Sigmoid colon (tissue), 7 donors: ENCODE results near the gene GREB1L. TPM values are rescaled to one million over a fixed set of nuclear protein-coding genes. Genes with fewer than 3 reads are reported as not detected.
"Not testable (repeated sequence)": the region's sequence is repeated elsewhere in the genome, so short reads cannot be mapped to it uniquely, and the experiment has no call there.

Experiments
- DNase-seq: peaks from one replicate; pipeline ENCODE4 v3.0.0-alpha.2; 2019
- H3K27ac ChIP-seq, 4 donors: fragments of 200-600 bp; sonication (generic); one replicate each; pipeline ENCODE4 v1.5.1; 2016 to 2019; ENCODE audit warnings: mild to moderate bottlenecking in 1 of 4
- H3K27me3 ChIP-seq, 3 donors: fragments of 200-600 bp; sonication (generic); one replicate each; pipeline ENCODE4 v1.5.1; 2019; ENCODE audit warnings: mild to moderate bottlenecking in 1 of 3
- H3K36me3 ChIP-seq, 4 donors: fragments of 200-600 bp; sonication (generic); one replicate each; pipeline ENCODE4 v1.5.1; 2016 to 2019
- H3K4me1 ChIP-seq, 4 donors: fragments of 200-600 bp; sonication (generic); one replicate each; pipeline ENCODE4 v1.5.1; 2017 to 2019
- H3K4me3 ChIP-seq, 4 donors: fragments of 200-600 bp; sonication (generic); one replicate each; pipeline ENCODE4 v1.5.1; 2017 to 2019; ENCODE audit warnings: mild to moderate bottlenecking in 2 of 4, moderate library complexity in 1 of 4
- H3K9me3 ChIP-seq, 4 donors: fragments of 200-600 bp in 3 of 4; sonication (generic) in 3 of 4; one replicate each; pipeline versions ENCODE4 v1.5.1 to v1.6.1; 2013 to 2019
- CTCF ChIP-seq, 4 experiments: fragments of 450-650 bp in 3 of 4; fragments of 200-600 bp in 1 of 4; IDR thresholded peaks; one replicate each; pipeline ENCODE4 v1.5.1; 2016 to 2019; ENCODE audit warnings: antibody characterized with exemption in 4 of 4, mild to moderate bottlenecking in 3 of 4, moderate library complexity in 2 of 4
- EP300 ChIP-seq, 4 donors: sonication (generic); formaldehyde crosslinking; IDR thresholded peaks; one replicate each; pipeline ENCODE4 v1.6.1; 2017; ENCODE audit warnings: antibody characterized with exemption in 4 of 4
- POLR2A ChIP-seq, 2 donors: fragments of 450-650 bp; IDR thresholded peaks; one replicate each; pipeline ENCODE4 v1.6.1; 2016; ENCODE audit warnings: antibody characterized with exemption in 2 of 2, mild to moderate bottlenecking in 2 of 2, moderate library complexity in 2 of 2
- POLR2AphosphoS5 ChIP-seq, 4 donors: sonication (generic); formaldehyde crosslinking; IDR thresholded peaks; one replicate each; pipeline ENCODE4 v1.6.1; 2017; ENCODE audit warnings: antibody characterized with exemption in 4 of 4
- WGBS, 2 donors: extraction: QIAGEN DNeasy Blood & Tissue Kit; methylation state at CpG; one replicate each; pipeline ENCODE4 v1.1.7; 2013; 5-methylcytosine and 5-hydroxymethylcytosine counted together
- intact Hi-C: fragments of 100-400 bp; cut with DNase I; formaldehyde crosslinking; loops from one replicate; pipeline ENCODE4 v1.15.1; 2023
- polyA plus RNA-seq, 3 donors: library from polyadenylated mRNA; stranded (reverse); fragments of 200-250 nt; gene quantifications; one replicate each; pipeline ENCODE4 v1.2.3, GENCODE V29; 2013
- total RNA-seq, 4 donors: library from RNA; depleted of rRNA; stranded (reverse); fragments of >200 nt; gene quantifications; one replicate each; pipeline ENCODE4 v1.1.0, GENCODE V29; 2016
- donor health status: healthy with polysubstance abuse.
- donor health status: Bipolar disorder and iron deficiency.
- donor health status: healthy.

The GREB1L gene
- total and polyA plus RNA-seq, 7 donors, result 0.23 to 12.1 (median 4.4) TPM; not detected in 2

- Histone ChIP-seq H3K27ac (no peak overlapping the region), H3K4me1 (no peaks in the 10 kb centered on the region), H3K9me3 (no peaks in the 10 kb centered on the region), H3K4me3 (no peak overlapping the region), H3K36me3 (no peaks in the 10 kb centered on the region), H3K27me3 (peaks cover 0 to 13% (median 0%) of the 10 kb centered on the region in 3 donors)
- intact Hi-C loops, result no loop called here
- TF ChIP-seq POLR2A (IDR thresholded peaks at IDR 0.05) (no peak), EP300 (IDR thresholded peaks at IDR 0.05) (no peak), POLR2AphosphoS5 (IDR thresholded peaks at IDR 0.05) (no peak), CTCF (IDR thresholded peaks at IDR 0.05) (no peak)
- WGBS, 2 donors, result 84 to 94% methylated on average over 11 of the region's 11 CpGs
- no peak for DNase-seq
Measured at GRCh38 chr18:21203542-21204241, 38.3 kb upstream of the GREB1L start.

DNA sequence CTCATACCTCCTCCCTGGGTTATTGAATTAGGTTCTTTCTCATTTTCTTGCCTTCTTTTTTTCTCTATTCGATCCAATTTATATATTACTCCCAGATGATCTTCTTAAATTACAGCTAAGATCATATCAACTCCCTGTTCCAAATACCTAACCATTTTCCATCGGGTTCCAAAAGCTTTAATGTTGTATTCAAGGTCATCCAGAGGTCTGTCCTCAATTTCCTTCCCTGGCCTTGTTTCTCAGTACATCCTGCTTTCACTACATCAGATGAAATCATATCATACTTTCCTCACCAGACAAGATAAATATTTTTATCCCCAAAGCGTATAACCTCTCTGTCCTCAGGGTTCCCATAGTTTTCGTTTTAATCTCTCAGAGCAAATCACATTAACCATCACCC, 36.3 kb upstream of the GREB1L start:
- H3K4me1 ChIP-seq, result no peaks in the 10 kb centered on the region
- intact Hi-C loops, result no loop called here
- WGBS, 2 donors, result 81 to 85% methylated on average over 4 of the region's 4 CpGs
- no peaks in the 10 kb centered on the region for H3K36me3 ChIP-seq
- peak overlapping the region in 1 of 4 donors; percentile 29 for H3K27ac ChIP-seq
- peaks cover 0 to 7% (median 0%) of the 10 kb centered on the region in 3 donors for H3K27me3 ChIP-seq
- H3K9me3 ChIP-seq, result no peaks in the 10 kb centered on the region
- TF ChIP-seq EP300 (IDR thresholded peaks at IDR 0.05) (no peak), POLR2AphosphoS5 (IDR thresholded peaks at IDR 0.05) (no peak), POLR2A (IDR thresholded peaks at IDR 0.05) (no peak), CTCF (IDR thresholded peaks at IDR 0.05) (no peak)
- no peak for DNase-seq
- H3K4me3 ChIP-seq, result no peak overlapping the region

- TF ChIP-seq CTCF (IDR thresholded peaks at IDR 0.05) (no peak), POLR2AphosphoS5 (IDR thresholded peaks at IDR 0.05) (no peak)
- no peaks in the 10 kb centered on the region for H3K27me3 ChIP-seq
- intact Hi-C loops, result no loop called here
- H3K36me3 ChIP-seq, result no peaks in the 10 kb centered on the region
- H3K9me3 ChIP-seq, result no peaks in the 10 kb centered on the region
- no peak for DNase-seq
- WGBS, 2 donors, result 87 to 98% methylated on average over 1 of the region's 1 CpG
- no peak overlapping the region for H3K4me3 ChIP-seq
- no peak overlapping the region for H3K27ac ChIP-seq
- H3K4me1 ChIP-seq, result no peaks in the 10 kb centered on the region
Measured at GRCh38 chr18:21210278-21210677, 31.8 kb upstream of the GREB1L start.

GRCh38 chr18:21210784-21211183, 31.2 kb upstream of the GREB1L start:
- Histone ChIP-seq H3K9me3 (no peaks in the 10 kb centered on the region), H3K27me3 (no peaks in the 10 kb centered on the region), H3K4me1 (no peaks in the 10 kb centered on the region), H3K27ac (no peak overlapping the region), H3K36me3 (no peaks in the 10 kb centered on the region), H3K4me3 (no peak overlapping the region)
- TF ChIP-seq POLR2AphosphoS5 (IDR thresholded peaks at IDR 0.05), result no peak
- TF ChIP-seq CTCF (IDR thresholded peaks at IDR 0.05), result no peak
- TF ChIP-seq EP300 (IDR thresholded peaks at IDR 0.05), result no peak
- no peak for TF ChIP-seq POLR2A (IDR thresholded peaks at IDR 0.05)
- intact Hi-C loops, result no loop called here
- WGBS, 2 donors, result 78 to 85% methylated on average over 2 of the region's 2 CpGs
- no peak for DNase-seq

DNA sequence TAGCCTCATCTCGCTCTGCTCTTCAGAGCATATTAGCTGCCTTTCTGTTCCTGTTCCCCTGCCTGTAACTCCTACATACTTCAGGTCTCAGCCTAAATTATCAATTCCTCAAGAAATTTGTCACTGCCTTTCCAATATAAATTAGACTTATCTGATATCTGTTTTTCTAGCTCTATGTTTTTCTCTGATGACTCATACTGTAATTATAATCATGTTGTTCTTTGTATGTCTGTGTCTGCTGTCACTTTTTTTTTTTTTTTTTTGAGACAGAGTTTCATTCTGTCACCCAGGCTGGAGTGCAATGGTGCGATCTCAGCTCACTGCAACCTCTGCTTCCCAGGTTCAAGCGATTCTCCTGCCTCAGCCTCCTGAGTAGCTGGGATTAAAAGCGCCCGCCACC, 27.6 kb upstream of the GREB1L start:
- not testable (repeated sequence) for H3K9me3 ChIP-seq, H3K4me3 ChIP-seq, H3K4me1 ChIP-seq, H3K27me3 ChIP-seq, H3K36me3 ChIP-seq, DNase-seq, H3K27ac ChIP-seq
- WGBS, 2 donors, result 94 to 95% methylated on average over 5 of the region's 5 CpGs
- intact Hi-C loops, result loop anchor here (2.0 kb wide), 1 partner anchor 22 kb away; no protein-coding TSS in a partner anchor
